ENCODE measurements around the gene CISD3.

GRCh38 chr17:38702166-38702915, 27.8 kb upstream of the CISD3 start:
- TF ChIP-seq, protein P1, sequence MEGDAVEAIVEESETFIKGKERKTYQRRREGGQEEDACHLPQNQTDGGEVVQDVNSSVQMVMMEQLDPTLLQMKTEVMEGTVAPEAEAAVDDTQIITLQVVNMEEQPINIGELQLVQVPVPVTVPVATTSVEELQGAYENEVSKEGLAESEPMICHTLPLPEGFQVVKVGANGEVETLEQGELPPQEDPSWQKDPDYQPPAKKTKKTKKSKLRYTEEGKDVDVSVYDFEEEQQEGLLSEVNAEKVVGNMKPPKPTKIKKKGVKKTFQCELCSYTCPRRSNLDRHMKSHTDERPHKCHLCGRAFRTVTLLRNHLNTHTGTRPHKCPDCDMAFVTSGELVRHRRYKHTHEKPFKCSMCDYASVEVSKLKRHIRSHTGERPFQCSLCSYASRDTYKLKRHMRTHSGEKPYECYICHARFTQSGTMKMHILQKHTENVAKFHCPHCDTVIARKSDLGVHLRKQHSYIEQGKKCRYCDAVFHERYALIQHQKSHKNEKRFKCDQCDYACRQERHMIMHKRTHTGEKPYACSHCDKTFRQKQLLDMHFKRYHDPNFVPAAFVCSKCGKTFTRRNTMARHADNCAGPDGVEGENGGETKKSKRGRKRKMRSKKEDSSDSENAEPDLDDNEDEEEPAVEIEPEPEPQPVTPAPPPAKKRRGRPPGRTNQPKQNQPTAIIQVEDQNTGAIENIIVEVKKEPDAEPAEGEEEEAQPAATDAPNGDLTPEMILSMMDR (tag by site-specific recombination; IDR thresholded peaks at IDR 0.05), result peak; percentile 47
- no peak for TF ChIP-seq ZNF48 (tag by site-specific recombination; IDR thresholded peaks at IDR 0.05)
- no peak for TF ChIP-seq ZNF610 (tag by site-specific recombination; IDR thresholded peaks at IDR 0.05; ENCODE audit: borderline replicate concordance)
- TF ChIP-seq ZNF274 (IDR thresholded peaks at IDR 0.05; ENCODE audit: low read length), result no peak
- no peak for TF ChIP-seq ZNF274 (tag by site-specific recombination; IDR thresholded peaks at IDR 0.05; ENCODE audit: borderline replicate concordance)
- TF ChIP-seq ZNF114 (tag by site-specific recombination; IDR thresholded peaks at IDR 0.05), result no peak
- TF ChIP-seq ZNF311 (tag by site-specific recombination; IDR thresholded peaks at IDR 0.05; ENCODE audit: borderline replicate concordance), result no peak

All from HEK293 (cell line).